GM18511 (cell line): Measurements from ENCODE around the gene DTWD2.
A peak's percentile ranks its signal among the peaks of the same experiment; 100 is the strongest.
"Not testable (repeated sequence)": the region's sequence is repeated elsewhere in the genome, so short reads cannot be mapped to it uniquely, and the experiment has no call there.

ENCODE experiments used
- ATAC-seq: cut with Tn5 transposase; IDR thresholded peaks from one replicate; pipeline ENCODE4 v1.9.1; 2021; ENCODE audit warnings: mild to moderate bottlenecking, moderate library complexity; ENCODE audit not compliant: unreplicated experiment

DTWD2 gene

GRCh38 chr5:118882666-118883065 is 105.7 kb downstream of the DTWD2 start:
- no peak for ATAC-seq

- not testable (repeated sequence) for ATAC-seq
Measured at GRCh38 chr5:118876852-118877251, 111.5 kb downstream of the DTWD2 start.

- no peak for ATAC-seq
Measured at GRCh38 chr5:118875131-118875530, 113.2 kb downstream of the DTWD2 start.

- no peak for ATAC-seq
Measured at GRCh38 chr5:118873417-118873816, 114.9 kb downstream of the DTWD2 start.

GRCh38 chr5:118863345-118863744 is 125.0 kb downstream of the DTWD2 start:
- no peak for ATAC-seq

GRCh38 chr5:118862596-118862995 is 125.8 kb downstream of the DTWD2 start:
- no peak for ATAC-seq

GRCh38 chr5:118857700-118858099 is 130.6 kb downstream of the DTWD2 start:
- no peak for ATAC-seq

GRCh38 chr5:118854819-118855218 is 133.5 kb downstream of the DTWD2 start:
- no peak for ATAC-seq

- ATAC-seq = not testable (repeated sequence)
Measured at GRCh38 chr5:118851785-118852184, 136.6 kb downstream of the DTWD2 start.

- ATAC-seq = not testable (repeated sequence)
Measured at GRCh38 chr5:118849507-118849906, 138.8 kb downstream of the DTWD2 start.

GRCh38 chr5:118844351-118844750 is 144.0 kb downstream of the DTWD2 start:
- ATAC-seq = no peak

- no peak for ATAC-seq
Measured at GRCh38 chr5:118834710-118835109, 153.6 kb downstream of the DTWD2 start.

- ATAC-seq = peak; percentile 44
Measured at GRCh38 chr5:118832974-118833373, 155.4 kb downstream of the DTWD2 start.

GRCh38 chr5:118825226-118825625 is 163.1 kb downstream of the DTWD2 start:
- no peak for ATAC-seq

GRCh38 chr5:118818604-118819003 is 169.7 kb downstream of the DTWD2 start:
- no peak for ATAC-seq

GRCh38 chr5:118808441-118808840 is 179.9 kb downstream of the DTWD2 start:
- no peak for ATAC-seq

- ATAC-seq = no peak
Measured at GRCh38 chr5:118806571-118806970, 181.8 kb downstream of the DTWD2 start.

GRCh38 chr5:118802335-118802734 is 186.0 kb downstream of the DTWD2 start:
- ATAC-seq = no peak

GRCh38 chr5:118796081-118796480 is 192.3 kb downstream of the DTWD2 start:
- ATAC-seq = no peak

- ATAC-seq = no peak
Measured at GRCh38 chr5:118794281-118794680, 194.1 kb downstream of the DTWD2 start.

- ATAC-seq = no peak
Measured at GRCh38 chr5:118793652-118794051, 194.7 kb downstream of the DTWD2 start.

GRCh38 chr5:118793091-118793490 is 195.3 kb downstream of the DTWD2 start:
- ATAC-seq = no peak

GRCh38 chr5:118791926-118792734 is 196.2 kb downstream of the DTWD2 start:
- ATAC-seq = peak; percentile 97
